Colonic mucosa (tissue), 4 donors: ENCODE results near the gene ETHE1. TPM values are rescaled to one million over a fixed set of nuclear protein-coding genes. Genes with fewer than 3 reads are reported as not detected.

ENCODE experiments used
- DNase-seq: peaks from one replicate; pipeline ENCODE4 v3.0.0-alpha.2; 2020
- H3K27ac ChIP-seq: fragments of 200-600 bp; one replicate; pipeline ENCODE4 v1.8.0; 2021
- H3K27me3 ChIP-seq: fragments of 200-600 bp; one replicate; pipeline ENCODE4 v1.8.0; 2021
- H3K36me3 ChIP-seq: fragments of 200-600 bp; one replicate; pipeline ENCODE4 v1.8.0; 2021
- H3K4me1 ChIP-seq: fragments of 200-600 bp; one replicate; pipeline ENCODE4 v1.8.0; 2021; ENCODE audit warnings: mild to moderate bottlenecking
- H3K4me3 ChIP-seq: fragments of 200-600 bp; one replicate; pipeline ENCODE4 v1.8.0; 2021
- H3K9ac ChIP-seq, 2 donors: one replicate each; pipeline ENCODE4 v1.7.0; 2013; ENCODE audit warnings: control low read depth in 2 of 2, low read depth in 2 of 2, low read length in 2 of 2
- H3K9me3 ChIP-seq: fragments of 200-600 bp; one replicate; pipeline ENCODE4 v1.8.0; 2021
- CTCF ChIP-seq: fragments of 200-600 bp; IDR thresholded peaks from one replicate; pipeline ENCODE4 v1.8.0; 2022; ENCODE audit warnings: antibody characterized with exemption, mild to moderate bottlenecking
- intact Hi-C: fragments of 100-400 bp; cut with DNase I; formaldehyde crosslinking; loops from one replicate; pipeline ENCODE4 v1.14.1; 2022
- total RNA-seq, 2 donors: library from RNA; stranded (reverse); fragmentation: NEBNext Ultra II Directional in 1 of 2; extraction: Animal tissue kit (Norgen Biotek cat#: 25700) in 1 of 2; gene quantifications; one replicate each; pipeline ENCODE4 v1.2.1, GENCODE V29; 2021
- donor health status: healthy.
- donor health status: DM: no; HTN: no; CAD: no.
- donor health status: DM: no; HTN: no; CAD: no.

ETHE1 gene
- total RNA-seq, 2 donors from 2014 or later = 482 to 569 TPM

DNA sequence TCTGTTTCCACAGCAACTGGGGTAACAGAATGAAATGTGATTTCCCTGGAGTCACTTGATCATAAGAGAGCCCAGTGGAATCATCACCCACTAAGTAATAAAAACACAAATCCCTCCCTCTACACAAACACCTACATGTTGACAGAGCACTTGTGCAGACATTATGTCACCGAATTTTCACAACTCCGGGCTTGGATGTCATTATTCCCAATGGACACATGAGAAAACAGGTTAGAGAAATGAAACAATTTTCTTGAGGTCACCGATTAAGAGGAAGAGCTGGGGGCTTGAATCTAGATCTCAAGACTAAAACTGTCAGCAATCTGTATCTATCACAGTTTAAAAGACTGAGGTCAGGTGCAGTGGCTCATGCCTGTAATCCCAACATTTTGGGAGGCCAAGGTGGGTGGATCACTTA lies 45.2 kb upstream of the ETHE1 start:
- Histone ChIP-seq H3K4me3 (no peak overlapping the region), H3K27me3 (no peaks in the 10 kb centered on the region), H3K36me3 (no peaks in the 10 kb centered on the region), H3K9me3 (no peaks in the 10 kb centered on the region), H3K9ac (no peak overlapping the region), H3K4me1 (peaks cover 7% of the 10 kb centered on the region), H3K27ac (no peak overlapping the region)
- intact Hi-C loops = no loop called here
- no peak for DNase-seq
- TF ChIP-seq CTCF = no peak

- intact Hi-C loops = no loop called here
- Histone ChIP-seq H3K4me1 (peaks cover 7% of the 10 kb centered on the region), H3K9me3 (no peaks in the 10 kb centered on the region), H3K9ac (no peak overlapping the region), H3K27ac (no peak overlapping the region), H3K36me3 (no peaks in the 10 kb centered on the region), H3K4me3 (no peak overlapping the region), H3K27me3 (no peaks in the 10 kb centered on the region)
- DNase-seq = no peak
- TF ChIP-seq CTCF = no peak
Measured at GRCh38 chr19:43570174-43570791, 43.3 kb upstream of the ETHE1 start.

- H3K27me3 ChIP-seq = no peaks in the 10 kb centered on the region
- no peaks in the 10 kb centered on the region for H3K36me3 ChIP-seq
- no peak for TF ChIP-seq CTCF
- no peak overlapping the region for H3K4me3 ChIP-seq
- no peaks in the 10 kb centered on the region for H3K9me3 ChIP-seq
- peaks cover 5% of the 10 kb centered on the region for H3K4me1 ChIP-seq
- intact Hi-C loops = no loop called here
- H3K9ac ChIP-seq = no peak overlapping the region
- no peak for DNase-seq
- H3K27ac ChIP-seq = no peak overlapping the region
Measured at GRCh38 chr19:43569657-43570056, 42.7 kb upstream of the ETHE1 start.

- Histone ChIP-seq H3K27ac (no peak overlapping the region), H3K27me3 (no peaks in the 10 kb centered on the region), H3K4me3 (no peak overlapping the region), H3K9ac (no peak overlapping the region), H3K36me3 (no peaks in the 10 kb centered on the region), H3K4me1 (no peaks in the 10 kb centered on the region), H3K9me3 (no peaks in the 10 kb centered on the region)
- no peak for DNase-seq
- no peak for TF ChIP-seq CTCF
- intact Hi-C loops = no loop called here
Measured at GRCh38 chr19:43564800-43565199, 37.8 kb upstream of the ETHE1 start.

DNA sequence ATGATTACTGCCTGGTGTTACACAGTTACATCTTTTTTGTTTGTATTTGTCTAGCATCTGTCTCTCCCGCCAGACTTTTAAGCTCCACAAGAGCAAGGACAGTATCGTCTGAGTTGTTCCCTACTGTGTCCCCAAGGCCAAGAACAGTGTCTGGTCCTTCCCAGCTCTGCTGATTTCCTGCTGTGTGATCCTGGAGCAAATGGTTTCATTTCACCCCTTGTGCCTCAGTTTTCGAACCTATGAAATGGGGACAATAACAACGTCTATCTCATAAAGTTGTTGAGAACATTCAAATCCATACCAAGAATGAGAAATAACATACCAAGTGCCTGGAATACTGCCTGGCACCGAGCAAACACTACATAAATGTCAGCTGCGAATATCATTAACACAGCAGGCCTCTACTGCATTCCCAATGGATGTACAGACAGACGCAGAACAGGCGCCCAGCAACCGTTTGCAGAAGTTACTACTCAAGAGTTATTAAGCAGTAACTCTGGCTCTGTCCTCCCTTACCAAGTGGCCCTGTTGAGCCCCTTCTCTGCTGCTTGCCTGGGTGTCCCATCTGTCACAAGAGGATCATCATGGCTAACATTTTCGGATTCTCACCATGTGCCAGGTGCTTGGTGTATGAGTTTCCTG lies 36.9 kb upstream of the ETHE1 start:
- TF ChIP-seq CTCF = no peak

More for the DNA sequence above, 36.9 kb upstream of the ETHE1 start:
- Histone ChIP-seq H3K9me3 (no peaks in the 10 kb centered on the region), H3K27ac (no peak overlapping the region), H3K36me3 (no peaks in the 10 kb centered on the region), H3K4me1 (no peaks in the 10 kb centered on the region), H3K4me3 (no peak overlapping the region), H3K9ac (no peak overlapping the region), H3K27me3 (no peaks in the 10 kb centered on the region)
- intact Hi-C loops = no loop called here
- no peak for DNase-seq
